Retina (tissue), 1 donor: ENCODE data around the gene ARMC6.

ENCODE experiments used
- DNase-seq: peaks from one replicate; pipeline ENCODE4 v3.0.0-alpha.2; 2016

Gene ARMC6

DNA sequence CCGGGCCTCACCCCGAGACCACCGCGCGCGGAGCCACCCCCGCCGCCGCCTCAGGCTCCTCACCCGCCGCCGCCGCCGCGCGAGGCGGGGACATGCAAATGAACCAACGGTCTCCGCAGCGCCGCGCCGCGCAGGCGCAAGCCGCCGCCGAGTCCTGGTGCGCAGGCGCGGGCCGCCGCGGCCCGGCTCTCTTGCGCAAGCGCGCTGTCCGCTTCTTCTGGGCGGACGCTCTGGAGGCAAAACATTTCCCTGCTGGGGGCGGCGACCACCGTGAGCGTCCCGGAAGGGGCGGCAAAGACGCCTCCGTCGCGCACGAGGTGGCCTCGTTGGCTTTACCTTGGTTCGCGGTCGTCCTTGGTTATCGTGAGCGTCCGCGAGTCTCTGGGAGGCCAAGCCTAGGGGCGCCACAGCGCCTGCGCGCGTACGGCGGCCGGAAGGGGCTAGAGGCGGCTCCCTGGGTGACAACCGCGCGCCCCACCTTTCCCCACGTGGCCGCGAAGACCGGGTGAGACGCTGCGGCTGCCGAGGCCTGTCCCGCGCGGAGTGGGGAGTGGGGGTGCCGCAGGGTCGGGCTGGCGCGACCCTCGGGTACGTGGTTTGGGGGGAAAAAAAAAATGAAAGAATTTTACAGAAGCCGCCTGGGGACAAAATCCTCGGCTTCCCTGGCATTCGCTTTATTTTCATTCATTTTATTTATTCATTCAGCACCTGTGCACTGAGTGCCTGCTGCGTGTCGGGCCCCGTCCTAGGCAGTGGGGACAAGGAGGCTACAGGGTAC lies at the start of gene ARMC6, which contains the start of gene SUGP2:
Gene ARMC6 (plus strand): TSS at position 178 of the 778 bp plus-strand sequence. CDS start 607 bp downstream, outside the sequence.
Gene SUGP2 (minus strand): TSS at position 92 of the 778 bp plus-strand sequence. CDS start 2,446 bp downstream, outside the sequence.
- DNase-seq = peak; percentile 95

DNA sequence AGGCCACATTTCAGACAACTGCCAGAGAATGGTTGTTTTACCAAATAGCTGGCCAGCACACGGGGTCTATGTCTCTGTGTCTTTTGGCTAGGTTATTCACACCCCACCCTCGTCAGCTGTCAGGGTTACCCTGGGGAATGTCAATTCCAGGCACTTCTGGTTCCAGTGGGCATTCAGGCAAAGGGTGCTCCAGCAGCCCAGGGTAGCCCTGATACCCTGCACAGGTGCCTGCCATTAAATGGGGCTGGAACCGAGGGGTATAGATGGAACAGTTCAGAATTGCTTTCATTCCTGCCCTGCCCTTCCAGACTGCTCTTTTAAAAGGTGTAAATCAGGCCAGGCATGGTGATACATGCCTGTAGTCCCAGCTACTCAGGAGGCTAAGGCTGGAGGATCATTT lies 49.2 kb upstream of the ARMC6 start:
- no peak for DNase-seq

- no peak for DNase-seq
These were observed 48.1 kb upstream of the ARMC6 start for GRCh38 chr19:18985257-18985656.

GRCh38 chr19:18987456-18987855 lies 45.9 kb upstream of the ARMC6 start:
- DNase-seq = no peak

- no peak for DNase-seq
These were observed 44.1 kb upstream of the ARMC6 start for GRCh38 chr19:18989316-18989715.

DNA sequence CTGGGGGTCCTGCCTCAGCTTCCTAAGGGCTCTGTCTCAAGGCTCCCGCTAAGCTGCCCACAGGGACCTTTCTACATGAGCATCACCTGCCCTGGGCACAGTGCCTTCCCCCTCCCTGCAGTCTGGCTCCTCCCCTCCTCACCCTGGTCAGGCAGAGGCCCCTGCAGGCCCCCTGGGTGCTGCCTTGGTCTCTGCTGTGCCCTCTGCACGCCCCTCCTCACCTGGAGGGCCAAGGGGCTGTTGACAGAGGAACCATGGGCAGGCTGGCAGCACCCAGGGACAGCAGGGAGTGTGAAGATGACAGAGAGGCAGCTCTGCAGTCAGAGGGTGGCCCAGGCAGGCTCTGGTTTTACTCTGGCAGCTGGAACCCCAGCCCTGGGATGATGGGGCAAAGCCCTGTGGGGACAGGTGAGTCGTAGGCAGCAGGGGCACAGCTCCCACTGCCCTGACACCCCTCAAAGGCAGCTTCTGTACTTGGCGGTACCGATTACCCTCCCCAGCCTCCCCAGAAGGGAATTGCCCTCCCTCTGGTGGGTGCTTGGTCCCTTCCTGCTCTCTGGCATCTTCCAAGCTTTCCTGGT lies 43.2 kb upstream of the ARMC6 start:
- no peak for DNase-seq

GRCh38 chr19:18991006-18991405 lies 42.4 kb upstream of the ARMC6 start:
- DNase-seq = no peak

DNA sequence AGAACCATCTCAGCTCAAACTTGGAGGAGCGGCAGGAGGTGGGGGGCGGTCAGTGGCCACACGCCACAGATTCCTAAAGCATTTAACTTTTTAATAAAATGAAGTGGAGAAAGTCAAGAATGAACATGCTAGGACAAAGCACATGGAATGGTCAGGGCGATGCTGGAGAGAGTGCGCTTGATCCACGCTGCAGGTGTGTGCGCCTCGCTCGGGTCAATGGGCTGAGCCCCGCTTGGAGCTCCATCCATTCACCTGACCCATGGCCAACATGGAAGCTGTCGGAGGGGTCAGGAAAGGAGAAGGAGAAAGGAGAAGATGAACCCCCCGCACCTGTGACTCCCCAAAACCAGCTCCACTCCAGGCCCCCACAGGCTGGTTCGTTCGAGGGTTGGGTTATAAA lies 41.9 kb upstream of the ARMC6 start:
- no peak for DNase-seq

- DNase-seq = no peak
These were observed 40.7 kb upstream of the ARMC6 start for GRCh38 chr19:18992696-18993095.

DNA sequence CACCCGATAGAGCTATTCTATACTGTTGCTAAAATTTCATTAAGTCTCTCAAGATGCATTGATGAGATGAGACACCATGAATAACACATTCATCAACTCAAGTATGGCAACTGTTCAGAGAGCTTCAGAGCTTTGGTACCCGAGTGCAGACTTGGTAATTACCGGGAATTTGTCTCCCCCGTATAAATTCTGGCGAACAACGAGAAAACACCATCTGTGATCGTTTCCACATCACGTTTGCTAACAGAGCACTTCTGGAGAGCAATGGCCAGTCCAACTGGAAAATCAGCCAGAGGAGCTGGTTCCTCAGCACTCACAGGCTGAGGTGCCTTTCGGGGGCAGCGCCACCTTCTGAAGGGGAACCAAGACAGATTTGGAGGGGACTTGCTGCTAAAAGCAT lies 40.3 kb upstream of the ARMC6 start:
- DNase-seq = no peak

GRCh38 chr19:18995804-18996241 lies 37.6 kb upstream of the ARMC6 start:
- DNase-seq = peak; percentile 31

GRCh38 chr19:18996351-18996750 lies 37.1 kb upstream of the ARMC6 start:
- DNase-seq = no peak

DNA sequence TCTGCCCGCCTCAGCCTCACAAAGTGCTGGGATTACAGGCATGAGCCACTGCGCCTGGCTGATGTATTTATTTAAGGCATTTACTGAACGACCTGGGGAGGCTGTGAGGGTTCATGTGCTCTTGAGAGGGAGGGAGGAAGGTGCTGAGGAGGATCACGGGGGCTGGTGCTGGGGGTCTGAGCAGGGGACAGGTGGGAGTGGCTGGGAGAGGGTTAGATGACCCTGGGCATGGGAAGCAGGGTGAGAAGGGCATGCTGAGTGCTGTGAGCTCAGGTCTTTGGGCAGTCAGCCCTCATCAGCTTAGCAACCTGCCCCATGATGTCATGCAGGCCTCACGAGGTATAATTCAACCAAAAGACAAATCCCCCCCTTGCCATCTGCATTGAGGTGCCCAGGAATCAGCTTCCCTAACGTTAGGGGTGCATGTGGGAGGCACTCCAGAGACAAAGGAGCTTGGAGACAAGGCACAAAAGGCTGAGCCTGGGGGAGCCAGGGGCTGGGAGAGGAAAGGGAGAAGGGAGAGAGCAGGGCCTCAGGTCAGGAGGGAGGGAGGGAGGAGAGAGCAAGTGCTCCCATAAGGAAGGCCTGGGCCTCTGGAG lies 36.5 kb upstream of the ARMC6 start:
- no peak for DNase-seq

DNA sequence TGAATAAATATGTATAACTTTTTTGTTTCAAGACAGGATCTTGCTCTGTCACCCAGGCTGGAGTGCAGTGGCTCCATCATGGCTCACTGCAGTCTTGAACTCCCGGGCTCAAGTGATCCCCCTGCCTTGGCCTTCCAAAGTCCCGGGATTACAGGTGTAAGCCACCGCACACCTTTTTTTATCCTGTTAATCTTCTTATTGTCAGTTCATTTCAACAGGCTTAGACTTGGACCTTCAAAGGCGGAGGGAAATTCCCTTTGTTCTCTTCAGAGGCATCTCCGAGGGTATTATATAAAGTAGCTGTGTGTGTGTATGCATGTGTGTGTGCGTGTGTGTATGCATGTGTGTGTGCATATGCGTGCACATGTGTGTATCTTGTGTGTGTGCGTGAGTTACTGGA lies 35.1 kb upstream of the ARMC6 start:
- DNase-seq = no peak

DNA sequence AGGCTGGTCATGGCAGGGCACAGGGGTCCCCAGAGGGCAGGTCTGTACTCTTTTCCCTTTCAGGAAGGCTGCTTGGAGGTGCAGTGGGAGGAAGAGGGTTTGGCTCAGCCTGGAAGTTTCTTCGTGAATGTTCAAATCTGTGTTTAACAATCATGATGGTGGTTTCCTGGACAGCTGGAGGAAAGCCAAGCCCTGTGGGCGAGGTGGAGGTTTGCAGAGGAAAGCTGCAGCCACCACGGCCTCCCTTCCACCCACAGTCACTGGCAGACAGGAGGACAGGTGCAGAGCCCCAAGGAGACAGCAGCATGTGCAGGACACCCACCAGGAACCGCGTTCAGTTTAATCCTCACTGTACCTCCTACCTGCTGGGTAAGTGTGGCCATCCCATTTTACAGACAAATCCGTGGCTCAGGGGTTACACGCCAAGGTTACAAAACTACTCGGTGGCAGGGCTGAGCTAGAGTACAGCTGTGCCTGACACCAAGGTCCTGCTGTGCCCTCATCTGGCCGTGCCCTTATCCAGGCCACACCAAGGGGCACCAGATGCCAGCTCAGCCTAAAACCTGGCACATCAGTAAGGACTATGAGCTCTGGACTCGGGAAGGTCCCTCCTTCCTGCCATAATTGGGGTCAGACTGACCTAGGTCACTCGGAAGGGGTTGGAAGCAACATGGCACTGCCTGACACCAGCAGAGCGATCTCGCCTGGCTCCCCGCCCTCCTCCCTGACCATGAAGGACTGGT lies 34.2 kb upstream of the ARMC6 start:
- no peak for DNase-seq

DNA sequence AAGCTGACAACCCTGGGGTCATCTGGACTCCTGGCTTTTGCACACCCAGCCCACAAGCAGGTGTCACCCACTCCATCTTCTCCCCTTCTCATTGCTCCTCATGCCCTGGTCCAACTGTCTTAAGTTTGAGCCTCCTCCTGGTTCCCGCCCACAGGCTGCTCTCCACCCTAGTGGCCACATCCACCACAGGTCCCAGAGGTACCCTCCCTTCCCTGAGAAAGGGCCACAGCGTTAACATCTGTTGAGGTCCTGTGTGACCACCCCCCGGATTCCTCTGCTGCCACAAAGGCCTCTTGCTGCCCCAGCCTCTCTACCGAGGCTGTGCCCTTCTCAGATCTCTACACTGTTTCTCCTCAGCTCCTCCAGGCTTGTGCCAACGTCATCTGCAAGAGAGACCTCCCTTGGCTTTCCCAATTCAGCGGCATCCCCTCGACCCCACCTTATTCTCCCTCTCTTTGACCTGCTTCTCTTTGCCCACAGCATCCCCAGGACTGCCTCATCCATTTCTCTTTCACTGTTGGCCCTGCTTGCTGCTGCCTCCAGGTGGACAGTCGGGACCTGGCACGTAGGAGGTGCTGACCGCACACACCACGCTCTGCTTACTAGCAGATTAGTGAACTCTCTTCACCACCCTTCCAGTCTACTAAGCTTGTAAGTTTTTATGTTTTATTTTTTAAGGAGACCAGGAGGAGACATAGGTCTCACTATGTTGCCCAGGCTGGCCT lies 33.3 kb upstream of the ARMC6 start:
- no peak for DNase-seq

- no peak for DNase-seq
These were observed 29.3 kb upstream of the ARMC6 start for GRCh38 chr19:19004144-19004543.

DNA sequence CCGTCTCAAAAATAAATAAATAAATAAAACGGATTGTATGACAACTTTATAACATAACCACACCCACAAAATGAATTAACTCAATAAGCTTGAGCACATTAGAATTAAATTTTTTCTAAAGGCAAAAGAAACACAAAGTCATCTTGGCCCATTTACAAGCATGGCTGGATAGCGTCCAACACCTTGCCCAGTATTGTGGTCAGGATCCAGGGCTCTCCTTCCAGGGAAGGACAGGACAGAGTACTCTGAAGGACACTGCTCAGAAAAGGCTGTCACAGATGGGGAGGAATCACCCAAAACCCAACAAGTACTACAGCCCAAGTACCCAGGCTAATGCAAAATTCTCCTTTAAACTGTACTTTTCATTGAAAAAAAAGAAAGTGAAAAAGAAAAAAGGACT lies 27.2 kb upstream of the ARMC6 start:
- no peak for DNase-seq

GRCh38 chr19:19009951-19010350 lies 23.5 kb upstream of the ARMC6 start:
- no peak for DNase-seq

- no peak for DNase-seq
These were observed 22.9 kb upstream of the ARMC6 start for GRCh38 chr19:19010551-19010950.

DNA sequence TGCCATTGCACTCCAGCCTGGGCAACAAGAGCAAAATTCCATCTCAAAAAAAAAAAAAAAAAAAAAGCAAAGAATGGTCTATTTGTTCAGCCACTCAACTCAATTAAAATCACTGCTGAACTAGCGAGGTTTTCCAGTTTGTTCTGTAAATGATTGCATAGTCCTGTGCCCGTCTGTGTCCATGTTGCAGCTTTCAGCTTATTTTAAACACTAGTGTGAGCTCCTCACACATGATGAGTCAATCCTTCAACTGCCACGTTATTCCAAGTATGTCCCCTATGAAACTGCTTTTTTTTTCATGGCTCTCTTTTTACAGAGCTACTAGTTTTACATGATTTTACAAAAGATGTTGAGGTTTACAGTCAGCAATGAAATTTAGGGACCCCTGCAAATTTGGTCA lies 12.3 kb upstream of the ARMC6 start:
- no peak for DNase-seq

DNA sequence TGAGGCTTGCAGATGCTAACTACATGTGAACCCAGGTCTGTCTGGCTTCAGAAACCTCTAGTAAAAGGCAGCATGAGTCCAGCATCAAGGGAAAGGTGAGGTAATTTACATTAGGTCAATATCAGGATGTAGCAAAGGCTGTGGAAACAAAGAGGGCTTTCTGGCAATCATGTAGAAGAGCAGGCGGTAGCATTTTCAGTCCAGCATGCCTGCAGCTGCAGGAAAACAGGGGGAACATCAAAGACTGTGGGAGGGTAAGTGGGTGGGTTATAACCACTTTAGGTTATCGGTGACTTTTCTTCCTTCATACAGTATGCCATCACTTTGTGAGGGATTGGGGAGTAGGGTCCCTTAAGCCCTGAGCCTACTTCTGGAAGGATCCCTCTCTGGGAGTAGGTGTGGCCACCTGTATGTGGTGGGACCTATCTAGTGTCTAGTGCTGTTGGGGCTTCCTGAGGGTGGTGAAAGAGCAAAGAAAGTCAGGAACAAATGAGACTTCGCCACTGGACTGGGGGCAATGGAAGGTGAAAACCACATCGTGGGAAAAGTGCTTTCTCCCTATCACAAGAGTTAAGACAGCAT lies 10.9 kb upstream of the ARMC6 start:
- DNase-seq = no peak
